ENCODE results near the gene TOMT.

TOMT gene

DNA sequence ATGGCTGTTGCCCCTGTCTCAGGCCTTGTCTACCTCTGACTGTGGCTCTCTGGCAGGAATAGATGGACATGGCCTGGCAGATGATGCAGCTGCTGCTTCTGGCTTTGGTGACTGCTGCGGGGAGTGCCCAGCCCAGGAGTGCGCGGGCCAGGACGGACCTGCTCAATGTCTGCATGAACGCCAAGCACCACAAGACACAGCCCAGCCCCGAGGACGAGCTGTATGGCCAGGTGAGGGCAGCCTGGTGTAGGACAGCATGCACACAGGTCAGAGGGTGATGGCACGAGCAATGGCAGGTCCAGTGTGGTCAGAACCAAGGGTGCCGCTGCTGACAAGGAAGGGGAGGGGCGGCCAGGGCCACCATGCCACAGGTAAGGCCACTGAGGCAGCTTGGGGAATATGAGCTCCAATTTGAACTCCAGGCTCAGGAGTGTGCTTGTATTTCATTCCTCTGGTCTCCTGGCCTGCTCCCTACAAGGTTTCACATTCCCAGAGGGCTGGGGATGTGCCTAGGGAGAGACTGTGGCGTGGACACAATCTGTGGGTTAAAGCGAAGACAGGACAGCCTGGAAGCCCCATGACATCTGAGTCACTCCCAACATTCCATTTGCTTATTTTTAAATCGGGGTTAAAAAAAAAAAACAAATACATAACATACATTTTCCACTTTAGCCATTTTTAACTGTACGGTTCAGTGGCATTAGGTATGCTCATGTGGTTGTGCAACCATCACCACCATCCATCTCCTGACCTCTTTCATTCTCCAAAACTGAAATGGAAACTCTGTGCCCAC, 30.4 kb downstream of the TOMT start:
- TF ChIP-seq OSR1 (CRISPR knock-in tag; IDR thresholded peaks at IDR 0.05) (no peak), CSDC2 (CRISPR knock-in tag; IDR thresholded peaks at IDR 0.05) (no peak), CREB5 (CRISPR knock-in tag; IDR thresholded peaks at IDR 0.05; ENCODE audit: low read depth) (no peak), ZNF8 (CRISPR knock-in tag; IDR thresholded peaks at IDR 0.05) (no peak), ARNTL (CRISPR knock-in tag; IDR thresholded peaks at IDR 0.05; ENCODE audit: borderline replicate concordance, low read depth) (no peak), ZFP30 (CRISPR knock-in tag; IDR thresholded peaks at IDR 0.05) (no peak), ZFP3 (CRISPR knock-in tag; IDR thresholded peaks at IDR 0.05) (no peak), GLIS3 (CRISPR knock-in tag; IDR thresholded peaks at IDR 0.05) (no peak), RARB (CRISPR knock-in tag; IDR thresholded peaks at IDR 0.05) (no peak), TOX (CRISPR knock-in tag; IDR thresholded peaks at IDR 0.05; ENCODE audit: borderline replicate concordance) (no peak)
- TF ChIP-seq, protein P1, sequence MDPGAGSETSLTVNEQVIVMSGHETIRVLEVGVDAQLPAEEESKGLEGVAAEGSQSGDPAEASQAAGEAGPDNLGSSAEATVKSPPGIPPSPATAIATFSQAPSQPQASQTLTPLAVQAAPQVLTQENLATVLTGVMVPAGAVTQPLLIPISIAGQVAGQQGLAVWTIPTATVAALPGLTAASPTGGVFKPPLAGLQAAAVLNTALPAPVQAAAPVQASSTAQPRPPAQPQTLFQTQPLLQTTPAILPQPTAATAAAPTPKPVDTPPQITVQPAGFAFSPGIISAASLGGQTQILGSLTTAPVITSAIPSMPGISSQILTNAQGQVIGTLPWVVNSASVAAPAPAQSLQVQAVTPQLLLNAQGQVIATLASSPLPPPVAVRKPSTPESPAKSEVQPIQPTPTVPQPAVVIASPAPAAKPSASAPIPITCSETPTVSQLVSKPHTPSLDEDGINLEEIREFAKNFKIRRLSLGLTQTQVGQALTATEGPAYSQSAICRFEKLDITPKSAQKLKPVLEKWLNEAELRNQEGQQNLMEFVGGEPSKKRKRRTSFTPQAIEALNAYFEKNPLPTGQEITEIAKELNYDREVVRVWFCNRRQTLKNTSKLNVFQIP (CRISPR knock-in tag; IDR thresholded peaks at IDR 0.05; ENCODE audit: borderline replicate concordance, low read depth), result no peak
- TF ChIP-seq, protein P2, sequence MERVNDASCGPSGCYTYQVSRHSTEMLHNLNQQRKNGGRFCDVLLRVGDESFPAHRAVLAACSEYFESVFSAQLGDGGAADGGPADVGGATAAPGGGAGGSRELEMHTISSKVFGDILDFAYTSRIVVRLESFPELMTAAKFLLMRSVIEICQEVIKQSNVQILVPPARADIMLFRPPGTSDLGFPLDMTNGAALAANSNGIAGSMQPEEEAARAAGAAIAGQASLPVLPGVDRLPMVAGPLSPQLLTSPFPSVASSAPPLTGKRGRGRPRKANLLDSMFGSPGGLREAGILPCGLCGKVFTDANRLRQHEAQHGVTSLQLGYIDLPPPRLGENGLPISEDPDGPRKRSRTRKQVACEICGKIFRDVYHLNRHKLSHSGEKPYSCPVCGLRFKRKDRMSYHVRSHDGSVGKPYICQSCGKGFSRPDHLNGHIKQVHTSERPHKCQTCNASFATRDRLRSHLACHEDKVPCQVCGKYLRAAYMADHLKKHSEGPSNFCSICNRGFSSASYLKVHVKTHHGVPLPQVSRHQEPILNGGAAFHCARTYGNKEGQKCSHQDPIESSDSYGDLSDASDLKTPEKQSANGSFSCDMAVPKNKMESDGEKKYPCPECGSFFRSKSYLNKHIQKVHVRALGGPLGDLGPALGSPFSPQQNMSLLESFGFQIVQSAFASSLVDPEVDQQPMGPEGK (CRISPR knock-in tag; IDR thresholded peaks at IDR 0.05; ENCODE audit: borderline replicate concordance), result no peak
- TF ChIP-seq, protein P3, sequence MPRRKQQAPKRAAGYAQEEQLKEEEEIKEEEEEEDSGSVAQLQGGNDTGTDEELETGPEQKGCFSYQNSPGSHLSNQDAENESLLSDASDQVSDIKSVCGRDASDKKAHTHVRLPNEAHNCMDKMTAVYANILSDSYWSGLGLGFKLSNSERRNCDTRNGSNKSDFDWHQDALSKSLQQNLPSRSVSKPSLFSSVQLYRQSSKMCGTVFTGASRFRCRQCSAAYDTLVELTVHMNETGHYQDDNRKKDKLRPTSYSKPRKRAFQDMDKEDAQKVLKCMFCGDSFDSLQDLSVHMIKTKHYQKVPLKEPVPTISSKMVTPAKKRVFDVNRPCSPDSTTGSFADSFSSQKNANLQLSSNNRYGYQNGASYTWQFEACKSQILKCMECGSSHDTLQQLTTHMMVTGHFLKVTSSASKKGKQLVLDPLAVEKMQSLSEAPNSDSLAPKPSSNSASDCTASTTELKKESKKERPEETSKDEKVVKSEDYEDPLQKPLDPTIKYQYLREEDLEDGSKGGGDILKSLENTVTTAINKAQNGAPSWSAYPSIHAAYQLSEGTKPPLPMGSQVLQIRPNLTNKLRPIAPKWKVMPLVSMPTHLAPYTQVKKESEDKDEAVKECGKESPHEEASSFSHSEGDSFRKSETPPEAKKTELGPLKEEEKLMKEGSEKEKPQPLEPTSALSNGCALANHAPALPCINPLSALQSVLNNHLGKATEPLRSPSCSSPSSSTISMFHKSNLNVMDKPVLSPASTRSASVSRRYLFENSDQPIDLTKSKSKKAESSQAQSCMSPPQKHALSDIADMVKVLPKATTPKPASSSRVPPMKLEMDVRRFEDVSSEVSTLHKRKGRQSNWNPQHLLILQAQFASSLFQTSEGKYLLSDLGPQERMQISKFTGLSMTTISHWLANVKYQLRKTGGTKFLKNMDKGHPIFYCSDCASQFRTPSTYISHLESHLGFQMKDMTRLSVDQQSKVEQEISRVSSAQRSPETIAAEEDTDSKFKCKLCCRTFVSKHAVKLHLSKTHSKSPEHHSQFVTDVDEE (CRISPR knock-in tag; IDR thresholded peaks at IDR 0.05), result no peak
- no peak for ATAC-seq

GRCh38 chr11:72136684-72137262, 31.0 kb downstream of the TOMT start:
- TF ChIP-seq BACH2 (CRISPR knock-in tag; IDR thresholded peaks at IDR 0.05; ENCODE audit: borderline replicate concordance), result no peak
- no peak for TF ChIP-seq ZC3H10 (CRISPR knock-in tag; IDR thresholded peaks at IDR 0.05)
- no peak for TF ChIP-seq CREB5 (CRISPR knock-in tag; IDR thresholded peaks at IDR 0.05; ENCODE audit: low read depth)
- TF ChIP-seq ARNTL (CRISPR knock-in tag; IDR thresholded peaks at IDR 0.05; ENCODE audit: borderline replicate concordance, low read depth), result no peak
- no peak for TF ChIP-seq OSR1 (CRISPR knock-in tag; IDR thresholded peaks at IDR 0.05)
- TF ChIP-seq ZNF8 (CRISPR knock-in tag; IDR thresholded peaks at IDR 0.05), result no peak
- TF ChIP-seq ZFP30 (CRISPR knock-in tag; IDR thresholded peaks at IDR 0.05), result no peak
- TF ChIP-seq, protein P2 (CRISPR knock-in tag; IDR thresholded peaks at IDR 0.05; ENCODE audit: borderline replicate concordance), result no peak
- TF ChIP-seq TCF4 (CRISPR knock-in tag; IDR thresholded peaks at IDR 0.05; ENCODE audit: borderline replicate concordance), result no peak
- no peak for ATAC-seq

All from SK-N-SH treated with all-trans-retinoic acid at 6 μM for 48 hours (cell line).